HCT116 (cell line): Measurements from ENCODE around the gene THSD7A. TPM values are rescaled to one million over a fixed set of nuclear protein-coding genes. Genes with fewer than 3 reads are reported as not detected.

Experiments
- ATAC-seq: fragments of 200-7000 bp; cut with Tn5 transposase; 2 replicates; pipeline ENCODE4 v1.9.1; 2020; ENCODE audit warnings: mild to moderate bottlenecking, moderate library complexity
- BruUV-seq: library from RNA; stranded (reverse); fragments of 400-500 nt; replicated peaks from 2 replicates; lab custom pipeline; 2021; lab: Mats Ljungman, UMichigan
- CTCF ChIA-PET: fragments of 300-600 bp; sonication (Branson Sonifier 250); formaldehyde crosslinking; loops from one replicate; lab custom pipeline; 2021; ENCODE audit warnings: antibody characterized with exemption; lab: Charles Lee
- POLR2A ChIA-PET: fragments of 300-600, 350-600 bp; sonication (Branson Sonifier 250); formaldehyde crosslinking; loops from one replicate; lab custom pipeline; 2021; ENCODE audit warnings: antibody characterized with exemption; lab: Charles Lee
- RAD21 ChIA-PET, 2 experiments: fragments of 300-600 bp; sonication (Branson Sonifier 250); formaldehyde crosslinking; loops; one replicate each; lab custom pipeline; 2023; ENCODE audit warnings: low total read pairs in 2 of 2; ENCODE audit not compliant: uncharacterized antibody in 2 of 2, unreplicated experiment in 2 of 2, low non-redundant PET in 1 of 2; lab: Charles Lee
- DNase-seq: peaks from one replicate; pipeline ENCODE4 v3.0.0-alpha.2; 2010; ENCODE audit warnings: low read depth, low spot score
- H2AFZ ChIP-seq: fragments of 200-600 bp; shearing (Covaris generic), sonication (generic); 2 replicates; pipeline ENCODE4 v1.6.1; 2017; ENCODE audit warnings: low read depth, mixed run types, mixed read lengths, antibody characterized with exemption, low read length; ENCODE audit not compliant: poor library complexity, severe bottlenecking
- H3K27ac ChIP-seq: 2 replicates; pipeline ENCODE4 v1.5.1; 2012; ENCODE audit warnings: low read depth, low read length
- H3K27me3 ChIP-seq: fragments of 200-600 bp; sonication (generic); 2 replicates; pipeline ENCODE4 v1.6.1; 2016; ENCODE audit warnings: mixed run types, low read length, mixed read lengths; ENCODE audit not compliant: insufficient read depth
- H3K36me3 ChIP-seq, 2 experiments: fragments of 200-500 bp in 1 of 2; fragments of 200-600 bp in 1 of 2; sonication (Bioruptor generic) in 1 of 2; sonication (generic) in 1 of 2; 2 replicates each; pipeline versions ENCODE4 v1.5.1 to v1.6.1; 2014 to 2016; ENCODE audit warnings: low read length in 2 of 2, inconsistent platforms in 1 of 2, mixed read lengths in 1 of 2, mixed run types in 1 of 2; ENCODE audit not compliant: insufficient read depth in 2 of 2, control insufficient read depth in 1 of 2
- H3K4me1 ChIP-seq, 2 experiments: fragments of 200-600 bp in 1 of 2; sonication (generic) in 1 of 2; 2 replicates each; pipeline versions ENCODE4 v1.5.1 to v1.6.1; 2012 to 2017; ENCODE audit warnings: low read length in 2 of 2, inconsistent platforms in 1 of 2, mild to moderate bottlenecking in 1 of 2, mixed read lengths in 1 of 2, mixed run types in 1 of 2, moderate library complexity in 1 of 2; ENCODE audit not compliant: insufficient read depth in 2 of 2, control insufficient read depth in 1 of 2
- H3K4me2 ChIP-seq: fragments of 200-600 bp; sonication (generic); 2 replicates; pipeline ENCODE4 v1.6.1; 2017; ENCODE audit warnings: mixed run types, low read length, mixed read lengths
- H3K4me3 ChIP-seq, 2 experiments: fragments of 200-600 bp in 1 of 2; sonication (generic) in 1 of 2; replicated peaks in 1 of 2; 2 replicates each; pipeline ENCODE4 v1.5.1; 2011 to 2016; ENCODE audit warnings: low read length in 2 of 2, control low read depth in 1 of 2, low read depth in 1 of 2, mild to moderate bottlenecking in 1 of 2, mixed read lengths in 1 of 2, mixed run types in 1 of 2
- H3K79me2 ChIP-seq: fragments of 200-600 bp; sonication (generic); 2 replicates; pipeline ENCODE4 v1.6.1; 2017; ENCODE audit warnings: mild to moderate bottlenecking, mixed run types, low read length, moderate library complexity, mixed read lengths; ENCODE audit not compliant: insufficient read depth
- H3K9ac ChIP-seq: fragments of 200-600 bp; sonication (generic); 2 replicates; pipeline ENCODE4 v1.6.1; 2016; ENCODE audit warnings: low read length, mixed read lengths
- H3K9me2 ChIP-seq: fragments of 200-600 bp; sonication (generic), shearing (Covaris generic); 2 replicates; pipeline ENCODE4 v1.6.1; 2017; ENCODE audit warnings: mixed run types, mild to moderate bottlenecking, moderate library complexity; ENCODE audit not compliant: insufficient read depth
- H3K9me3 ChIP-seq, 2 experiments: fragments of 200-500 bp in 1 of 2; fragments of 200-600 bp in 1 of 2; sonication (Bioruptor generic) in 1 of 2; sonication (generic) in 1 of 2; 2 replicates each; pipeline ENCODE4 v1.6.1; 2014 to 2017; ENCODE audit warnings: low read length in 2 of 2, mixed read lengths in 2 of 2, inconsistent platforms in 1 of 2, low read depth in 1 of 2, mild to moderate bottlenecking in 1 of 2, mixed run types in 1 of 2, moderate library complexity in 1 of 2; ENCODE audit not compliant: control insufficient read depth in 1 of 2, insufficient read depth in 1 of 2
- H4K20me1 ChIP-seq: fragments of 200-600 bp; sonication (generic), shearing (Covaris generic); 2 replicates; pipeline ENCODE4 v1.6.1; 2017; ENCODE audit warnings: mixed run types, mild to moderate bottlenecking, moderate library complexity; ENCODE audit not compliant: insufficient read depth
- CTCF ChIP-seq, 3 experiments: fragments of 200-600 bp in 1 of 3; sonication (generic) in 1 of 3; IDR thresholded peaks in 2 of 3; conservative IDR thresholded peaks in 1 of 3; 2 replicates each; pipeline ENCODE4 v1.5.1; 2012 to 2017; ENCODE audit warnings: low read depth in 2 of 3, low read length in 2 of 3, antibody characterized with exemption in 1 of 3, borderline replicate concordance in 1 of 3, control low read depth in 1 of 3, mild to moderate bottlenecking in 1 of 3, mixed read lengths in 1 of 3, mixed run types in 1 of 3, moderate library complexity in 1 of 3; ENCODE audit not compliant: insufficient read depth in 1 of 3
- EZH2phosphoT487 ChIP-seq: fragments of 200-600 bp; IDR thresholded peaks from 2 replicates; pipeline ENCODE4 v1.6.1; 2018; ENCODE audit warnings: antibody characterized with exemption, borderline replicate concordance
- MAX ChIP-seq: IDR thresholded peaks from 2 replicates; pipeline ENCODE4 v1.6.1; 2012
- POLR2A ChIP-seq: IDR thresholded peaks from 2 replicates; pipeline ENCODE4 v1.7.0; 2011; ENCODE audit warnings: borderline replicate concordance; ENCODE audit not compliant: insufficient read depth, insufficient read length; ENCODE audit errors: extremely low read depth
- POLR2AphosphoS5 ChIP-seq: IDR thresholded peaks from 2 replicates; pipeline ENCODE4 v1.6.1; 2011; ENCODE audit warnings: mild to moderate bottlenecking, low read depth, low read length, moderate library complexity
- RAD21 ChIP-seq: IDR thresholded peaks from 2 replicates; pipeline ENCODE4 v1.6.1; 2012; ENCODE audit warnings: low read depth, mild to moderate bottlenecking
- REST ChIP-seq: IDR thresholded peaks from 2 replicates; pipeline ENCODE4 v1.6.1; 2012; ENCODE audit warnings: low read depth
- SP1 ChIP-seq: IDR thresholded peaks from 2 replicates; pipeline ENCODE4 v1.6.1; 2012; ENCODE audit warnings: low read depth
- YY1 ChIP-seq: IDR thresholded peaks from 2 replicates; pipeline ENCODE4 v1.6.1; 2011; ENCODE audit warnings: low read length, low read depth, moderate library complexity, mild to moderate bottlenecking; ENCODE audit not compliant: insufficient replicate concordance; ENCODE audit errors: extremely low read depth
- ZFX ChIP-seq: fragments of 450-650 bp; IDR thresholded peaks from 2 replicates; pipeline ENCODE4 v1.6.1; 2017
- intact Hi-C: fragments of 100-400 bp; cut with micrococcal nuclease; formaldehyde crosslinking; loops from 2 replicates; pipeline ENCODE4 v1.10.0; 2022
- total RNA-seq: library from RNA; stranded (reverse); gene quantifications from one replicate; pipeline ENCODE4 v1.2.1, GENCODE V29; 2021; ENCODE audit not compliant: unreplicated experiment

The THSD7A gene
- total RNA-seq, 1 experiment from 2014 or later, result 0.05 TPM

GRCh38 chr7:11589251-11589650, 242.7 kb downstream of the THSD7A start:
- no peak overlapping the region for H3K4me3 ChIP-seq
- no peaks in the 10 kb centered on the region for H3K4me1 ChIP-seq
- H3K79me2 ChIP-seq, result no peaks in the 10 kb centered on the region
- H3K9me2 ChIP-seq, result no peaks in the 10 kb centered on the region
- no peaks in the 10 kb centered on the region for H3K9me3 ChIP-seq
- ATAC-seq, result no peak
- intact Hi-C loops, result no loop called here
- H3K27ac ChIP-seq, result no peak overlapping the region
- H3K4me2 ChIP-seq, result no peak overlapping the region
- ChIA-PET POLR2A (no interaction called here), CTCF (no interaction called here), RAD21 (no interaction called here)
- DNase-seq, result no peak
- no peak overlapping the region for H2AFZ ChIP-seq
- H3K36me3 ChIP-seq, result no peaks in the 10 kb centered on the region
- BruUV-seq, result no TSS peak
- H3K27me3 ChIP-seq, result no peaks in the 10 kb centered on the region
- TF ChIP-seq ZFX, result no peak
- TF ChIP-seq POLR2AphosphoS5, result no peak
- TF ChIP-seq MAX, result no peak
- H4K20me1 ChIP-seq, result no peaks in the 10 kb centered on the region
- no peak overlapping the region for H3K9ac ChIP-seq

- intact Hi-C loops, result no loop called here
- CTCF ChIA-PET, result no interaction called here
- RAD21 ChIA-PET, result no interaction called here
Measured at GRCh38 chr7:11587814-11588213, 244.2 kb downstream of the THSD7A start.

More at GRCh38 chr7:11587814-11588213, 244.2 kb downstream of the THSD7A start:
- no TSS peak for BruUV-seq
- no peak overlapping the region for H3K9ac ChIP-seq
- H3K4me1 ChIP-seq, result no peaks in the 10 kb centered on the region
- no peaks in the 10 kb centered on the region for H4K20me1 ChIP-seq
- H3K9me3 ChIP-seq, result no peaks in the 10 kb centered on the region
- H3K79me2 ChIP-seq, result no peaks in the 10 kb centered on the region
- H2AFZ ChIP-seq, result no peak overlapping the region
- ATAC-seq, result no peak
- TF ChIP-seq POLR2A (no peak), EZH2phosphoT487 (no peak), YY1 (no peak), POLR2AphosphoS5 (no peak), RAD21 (no peak), SP1 (no peak), REST (no peak), CTCF (IDR thresholded peaks at IDR 0.05 in 2 of 3, conservative IDR thresholded peaks at IDR 0.05 in 1 of 3; ENCODE audit: borderline replicate concordance in 1 of 3, insufficient read depth in 1 of 3, low read depth in 2 of 3, low read length in 2 of 3) (no peak)
- no peaks in the 10 kb centered on the region for H3K9me2 ChIP-seq
- POLR2A ChIA-PET, result no interaction called here
- no peak for DNase-seq
- H3K27ac ChIP-seq, result no peak overlapping the region
- no peaks in the 10 kb centered on the region for H3K27me3 ChIP-seq
- no peak overlapping the region for H3K4me3 ChIP-seq
- no peak overlapping the region for H3K4me2 ChIP-seq
- H3K36me3 ChIP-seq, result no peaks in the 10 kb centered on the region
